ENCODE results near the gene PKD2.
"Not testable (repeated sequence)": the region's sequence is repeated elsewhere in the genome, so short reads cannot be mapped to it uniquely, and the experiment has no call there.

PKD2 gene

GRCh38 chr4:88104902-88105610 lies 97.6 kb downstream of the PKD2 start:
- TF ChIP-seq BHLHE40 (IDR thresholded peaks at IDR 0.05; ENCODE audit: borderline replicate concordance) (no peak), PKNOX1 (IDR thresholded peaks at IDR 0.05) (peak; percentile 86), ARNT (IDR thresholded peaks at IDR 0.05) (no peak), CTBP1 (IDR thresholded peaks at IDR 0.05; ENCODE audit: borderline replicate concordance) (0 out of 2 replicates have a peak, but pooled peaks have one; percentile 42)
- CTCF ChIA-PET = no interaction called here
- POLR2A ChIA-PET = no interaction called here
- peak; percentile 45 for DNase-seq (ENCODE audit: extremely low spot score)

GRCh38 chr4:88106205-88106604 lies 98.8 kb downstream of the PKD2 start:
- TF ChIP-seq FOXM1 (IDR thresholded peaks at IDR 0.05; ENCODE audit: borderline replicate concordance) (no peak), LEF1 (IDR thresholded peaks at IDR 0.05; ENCODE audit: borderline replicate concordance) (no peak), PKNOX1 (IDR thresholded peaks at IDR 0.05) (no peak), SP1 (IDR thresholded peaks at IDR 0.05) (no peak)
- no peak for DNase-seq (ENCODE audit: extremely low spot score)
- CTCF ChIA-PET = no interaction called here
- POLR2A ChIA-PET = no interaction called here

GRCh38 chr4:88107406-88108107 lies 100.1 kb downstream of the PKD2 start:
- ChIA-PET POLR2A (interaction anchor here (1.0 kb wide), 1 partner anchor 10 kb away, joined by 3 read pairs; no protein-coding TSS in a partner anchor), CTCF (interaction anchor here (0.6 kb wide), 1 partner anchor 52 kb away, joined by 8 read pairs; no protein-coding TSS in a partner anchor)
- DNase-seq (ENCODE audit: extremely low spot score) = no peak
- no peak for TF ChIP-seq NFRKB (IDR thresholded peaks at IDR 0.05)
- no peak for TF ChIP-seq FOXA1 (IDR thresholded peaks at IDR 0.05)
- TF ChIP-seq FOXM1 (IDR thresholded peaks at IDR 0.05; ENCODE audit: borderline replicate concordance) = no peak
- TF ChIP-seq CTBP1 (IDR thresholded peaks at IDR 0.05; ENCODE audit: borderline replicate concordance) = no peak
- no peak for TF ChIP-seq LEF1 (IDR thresholded peaks at IDR 0.05; ENCODE audit: borderline replicate concordance)
- TF ChIP-seq ARNT (IDR thresholded peaks at IDR 0.05) = no peak
- no peak for TF ChIP-seq SP1 (IDR thresholded peaks at IDR 0.05)

GRCh38 chr4:88108108-88108465 lies 100.7 kb downstream of the PKD2 start:
- POLR2A ChIA-PET; DNase-seq (ENCODE audit: extremely low spot score): not testable (repeated sequence)
- CTCF ChIA-PET = interaction anchor here (0.6 kb wide), 2 partner anchors 53 to 678 kb away, joined by 4 to 8 read pairs; no protein-coding TSS in a partner anchor

- CTCF ChIA-PET = interaction anchor here (0.6 kb wide), 1 partner anchor 678 kb away, joined by 4 read pairs; no protein-coding TSS in a partner anchor
- POLR2A ChIA-PET = no interaction called here
- DNase-seq (ENCODE audit: extremely low spot score) = no peak
- no peak for TF ChIP-seq ELF4 (IDR thresholded peaks at IDR 0.05)
- TF ChIP-seq CTBP1 (IDR thresholded peaks at IDR 0.05; ENCODE audit: borderline replicate concordance) = no peak
- no peak for TF ChIP-seq L3MBTL2 (conservative IDR thresholded peaks at IDR 0.05)
- no peak for TF ChIP-seq BHLHE40 (IDR thresholded peaks at IDR 0.05; ENCODE audit: borderline replicate concordance)
- no peak for TF ChIP-seq NFRKB (IDR thresholded peaks at IDR 0.05)
- no peak for TF ChIP-seq FOXA1 (IDR thresholded peaks at IDR 0.05)
- TF ChIP-seq FOXM1 (IDR thresholded peaks at IDR 0.05; ENCODE audit: borderline replicate concordance) = no peak
- TF ChIP-seq FOXK2 (IDR thresholded peaks at IDR 0.05) = no peak
- TF ChIP-seq ARNT (IDR thresholded peaks at IDR 0.05) = no peak
- no peak for TF ChIP-seq ZNF384 (IDR thresholded peaks at IDR 0.05)
- no peak for TF ChIP-seq SUZ12 (IDR thresholded peaks at IDR 0.05)
- no peak for TF ChIP-seq HDGF (IDR thresholded peaks at IDR 0.05; ENCODE audit: borderline replicate concordance)
Measured at GRCh38 chr4:88108747-88109122, 101.3 kb downstream of the PKD2 start.

- TF ChIP-seq TARDBP (IDR thresholded peaks at IDR 0.05) = no peak
- no peak for TF ChIP-seq FOXK2 (IDR thresholded peaks at IDR 0.05)
- TF ChIP-seq NFRKB (IDR thresholded peaks at IDR 0.05) = no peak
- TF ChIP-seq HDGF (IDR thresholded peaks at IDR 0.05; ENCODE audit: borderline replicate concordance) = no peak
- TF ChIP-seq PKNOX1 (IDR thresholded peaks at IDR 0.05) = peak; percentile 68; the same call in 1 of the 2 replicates
- TF ChIP-seq SUZ12 (IDR thresholded peaks at IDR 0.05) = no peak
- no peak for TF ChIP-seq LEF1 (IDR thresholded peaks at IDR 0.05; ENCODE audit: borderline replicate concordance)
- no peak for TF ChIP-seq ARNT (IDR thresholded peaks at IDR 0.05)
- TF ChIP-seq ZNF384 (IDR thresholded peaks at IDR 0.05) = no peak
- TF ChIP-seq L3MBTL2 (conservative IDR thresholded peaks at IDR 0.05) = no peak
- no peak for TF ChIP-seq SP1 (IDR thresholded peaks at IDR 0.05)
- no peak for TF ChIP-seq FOXM1 (IDR thresholded peaks at IDR 0.05; ENCODE audit: borderline replicate concordance)
- TF ChIP-seq FOXA1 (IDR thresholded peaks at IDR 0.05) = no peak
- TF ChIP-seq CTBP1 (IDR thresholded peaks at IDR 0.05; ENCODE audit: borderline replicate concordance) = 0 out of 2 replicates have a peak, but pooled peaks have one; percentile 11
- TF ChIP-seq BHLHE40 (IDR thresholded peaks at IDR 0.05; ENCODE audit: borderline replicate concordance) = no peak
- no peak for TF ChIP-seq ELF4 (IDR thresholded peaks at IDR 0.05)
- peak; percentile 22 for DNase-seq (ENCODE audit: extremely low spot score)
- POLR2A ChIA-PET = no interaction called here
- CTCF ChIA-PET = interaction anchor here (0.7 to 0.8 kb wide), 2 partner anchors 34 to 261 kb away, joined by 3 read pairs; no protein-coding TSS in a partner anchor
Measured at GRCh38 chr4:88109123-88109881, 101.9 kb downstream of the PKD2 start.
